H1 (cell line): Measurements from ENCODE around the gene RNF208.

Experiments used
- CREB1 ChIP-seq: IDR thresholded peaks from 2 replicates; pipeline ENCODE4 v1.6.1; 2012; ENCODE audit warnings: inconsistent platforms
- EZH2 ChIP-seq: fragments of 200-600 bp; sonication (generic); IDR thresholded peaks from 2 replicates; pipeline ENCODE4 v1.7.1; 2012; ENCODE audit warnings: low read depth, mild to moderate bottlenecking, moderate library complexity, low read length, inconsistent platforms; ENCODE audit not compliant: severe bottlenecking
- GABPA ChIP-seq: IDR thresholded peaks from 2 replicates; pipeline ENCODE4 v1.6.1; 2011; ENCODE audit warnings: mild to moderate bottlenecking, low read length, moderate library complexity, borderline replicate concordance; ENCODE audit not compliant: insufficient read depth
- HDAC2 ChIP-seq, 2 experiments: fragments of 300-600 bp in 1 of 2; sonication (generic) in 1 of 2; IDR thresholded peaks; 2 replicates each; pipeline ENCODE4 v1.6.1; 2011 to 2012; ENCODE audit warnings: low read depth in 2 of 2, low read length in 2 of 2, mild to moderate bottlenecking in 2 of 2, moderate library complexity in 2 of 2, borderline replicate concordance in 1 of 2, inconsistent platforms in 1 of 2
- POLR2AphosphoS5 ChIP-seq: IDR thresholded peaks from 2 replicates; pipeline ENCODE4 v1.6.1; 2011; ENCODE audit warnings: low read depth, low read length
- RAD21 ChIP-seq, 2 experiments: IDR thresholded peaks in 1 of 2; conservative IDR thresholded peaks in 1 of 2; 2 replicates each; pipeline ENCODE4 v1.6.1; 2011; ENCODE audit warnings: low read depth in 2 of 2, low read length in 2 of 2, improper control_type of control experiment in 1 of 2, inconsistent platforms in 1 of 2, mild to moderate bottlenecking in 1 of 2, moderate library complexity in 1 of 2
- ZNF274 ChIP-seq: IDR thresholded peaks from 2 replicates; pipeline ENCODE4 v1.7.0; 2012; ENCODE audit warnings: low read length, borderline replicate concordance; ENCODE audit errors: extremely low read depth
- TF ChIP-seq, protein P1 (sequence below): IDR thresholded peaks from 2 replicates; pipeline ENCODE4 v1.6.1; 2011; ENCODE audit warnings: low read depth, mild to moderate bottlenecking, low read length; ENCODE audit not compliant: insufficient read depth
- TF ChIP-seq, protein P2 (sequence below), 3 experiments: IDR thresholded peaks; 1 replicate in 2 of 3; 2 replicates in 1 of 3; pipeline versions ENCODE4 v1.5.1 to v1.6.1; 2011; ENCODE audit warnings: low read length in 3 of 3, mild to moderate bottlenecking in 3 of 3, inconsistent platforms in 2 of 3, low read depth in 1 of 3, moderate library complexity in 1 of 3; ENCODE audit not compliant: insufficient read depth in 1 of 3; ENCODE audit errors: control extremely low read depth in 1 of 3

DNA sequence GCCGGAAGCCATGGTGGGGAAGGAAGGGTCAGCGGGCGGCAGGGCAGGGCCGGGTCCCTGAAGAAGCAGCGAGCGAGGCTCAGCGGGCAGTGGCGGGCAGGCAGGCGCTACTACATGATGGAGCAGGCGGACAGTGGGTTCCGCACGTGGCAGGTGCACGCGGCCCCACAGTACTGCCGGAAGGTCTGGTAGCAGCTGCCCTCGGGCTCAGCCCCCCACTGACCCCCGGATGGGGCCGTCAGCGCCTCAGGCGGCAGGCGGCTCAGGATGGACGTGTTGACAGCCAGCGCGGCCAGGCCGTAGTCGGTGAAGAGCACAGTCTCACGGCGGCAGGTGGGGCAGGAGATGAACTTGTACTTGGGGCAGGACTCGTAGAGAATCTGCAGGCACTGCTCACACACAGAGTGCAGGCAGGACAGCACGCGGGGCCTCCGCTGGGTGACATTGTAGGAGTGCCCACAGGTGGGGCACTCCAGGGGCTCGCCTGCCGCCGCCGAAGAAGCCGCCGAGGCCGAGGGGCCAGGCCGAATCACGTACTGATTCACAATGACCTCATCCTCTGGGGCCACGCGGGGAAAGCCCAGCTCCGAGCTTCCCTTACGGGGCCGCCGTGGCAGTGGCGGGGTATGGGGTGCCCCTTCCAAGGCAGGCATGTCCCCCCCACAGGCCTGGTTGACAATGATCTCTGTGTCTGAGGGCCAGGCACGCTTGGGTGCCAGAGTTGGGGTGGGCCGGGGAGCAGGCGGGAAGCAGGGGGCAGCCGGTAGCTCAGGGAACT is 1.5 kb downstream of the RNF208 start:
- TF ChIP-seq, protein P1, sequence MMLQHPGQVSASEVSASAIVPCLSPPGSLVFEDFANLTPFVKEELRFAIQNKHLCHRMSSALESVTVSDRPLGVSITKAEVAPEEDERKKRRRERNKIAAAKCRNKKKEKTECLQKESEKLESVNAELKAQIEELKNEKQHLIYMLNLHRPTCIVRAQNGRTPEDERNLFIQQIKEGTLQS: no peak
- TF ChIP-seq ZNF274: no peak
- no peak for TF ChIP-seq RAD21 (IDR thresholded peaks at IDR 0.05 in 1 of 2, conservative IDR thresholded peaks at IDR 0.05 in 1 of 2; ENCODE audit: low read depth in 2 of 2, low read length in 2 of 2)
- TF ChIP-seq HDAC2 (IDR thresholded peaks at IDR 0.05; ENCODE audit: borderline replicate concordance in 1 of 2, low read depth in 2 of 2, low read length in 2 of 2): no peak
- no peak for TF ChIP-seq EZH2
- TF ChIP-seq GABPA: no peak
- TF ChIP-seq POLR2AphosphoS5: no peak
- TF ChIP-seq CREB1: no peak
- TF ChIP-seq, protein P2, sequence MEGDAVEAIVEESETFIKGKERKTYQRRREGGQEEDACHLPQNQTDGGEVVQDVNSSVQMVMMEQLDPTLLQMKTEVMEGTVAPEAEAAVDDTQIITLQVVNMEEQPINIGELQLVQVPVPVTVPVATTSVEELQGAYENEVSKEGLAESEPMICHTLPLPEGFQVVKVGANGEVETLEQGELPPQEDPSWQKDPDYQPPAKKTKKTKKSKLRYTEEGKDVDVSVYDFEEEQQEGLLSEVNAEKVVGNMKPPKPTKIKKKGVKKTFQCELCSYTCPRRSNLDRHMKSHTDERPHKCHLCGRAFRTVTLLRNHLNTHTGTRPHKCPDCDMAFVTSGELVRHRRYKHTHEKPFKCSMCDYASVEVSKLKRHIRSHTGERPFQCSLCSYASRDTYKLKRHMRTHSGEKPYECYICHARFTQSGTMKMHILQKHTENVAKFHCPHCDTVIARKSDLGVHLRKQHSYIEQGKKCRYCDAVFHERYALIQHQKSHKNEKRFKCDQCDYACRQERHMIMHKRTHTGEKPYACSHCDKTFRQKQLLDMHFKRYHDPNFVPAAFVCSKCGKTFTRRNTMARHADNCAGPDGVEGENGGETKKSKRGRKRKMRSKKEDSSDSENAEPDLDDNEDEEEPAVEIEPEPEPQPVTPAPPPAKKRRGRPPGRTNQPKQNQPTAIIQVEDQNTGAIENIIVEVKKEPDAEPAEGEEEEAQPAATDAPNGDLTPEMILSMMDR (IDR thresholded peaks at IDR 0.05; ENCODE audit: control extremely low read depth in 1 of 3, insufficient read depth in 1 of 3, low read depth in 1 of 3, low read length in 3 of 3): no peak
